A549 (cell line): ENCODE measurements around the gene BTBD6. TPM values are rescaled to one million over a fixed set of nuclear protein-coding genes. Genes with fewer than 3 reads are reported as not detected.

Experiments
- ATAC-seq, 2 experiments: fragments of 200-7000 bp in 1 of 2; fragments of >200 bp in 1 of 2; cut with Nextera tagmentation in 1 of 2; cut with Tn5 transposase in 1 of 2; 3 replicates each; pipeline versions ENCODE4 v1.8.0 to v1.9.1; 2018 to 2020; ENCODE audit warnings: mild to moderate bottlenecking in 1 of 2, moderate library complexity in 1 of 2
- CTCF ChIA-PET: fragments of 300-600 bp; sonication (Branson Sonifier 250); formaldehyde crosslinking; extraction: SDS; loops from one replicate; lab custom pipeline; 2021; ENCODE audit warnings: antibody characterized with exemption, inconsistent platforms; lab: Yijun Ruan, JAX
- POLR2A ChIA-PET: fragments of 350-600 bp; formaldehyde crosslinking; extraction: SDS; loops from one replicate; lab custom pipeline; 2021; ENCODE audit warnings: antibody characterized with exemption, inconsistent platforms; lab: Yijun Ruan, JAX
- DNase-seq, 2 experiments: peaks; one replicate each; pipeline versions ENCODE4 v3.0.0 to v3.0.0-alpha.2; 2011 to 2016; ENCODE audit warnings: low read depth in 1 of 2, low spot score in 1 of 2
- FAIRE-seq: peaks from 2 replicates; lab custom pipeline; 2011; peaks lifted over from hg19 to GRCh38; lab: Jason Lieb, UNC
- H3K27ac ChIP-seq, 2 experiments: fragments of >200 bp; sonication (Bioruptor Twin); formaldehyde crosslinking; 3 replicates each; pipeline ENCODE4 v1.5.1; 2016 to 2017
- H3K4me1 ChIP-seq: fragments of >200 bp; sonication (Bioruptor Twin); formaldehyde crosslinking; 3 replicates; pipeline ENCODE4 v1.6.1; 2016
- H3K4me2 ChIP-seq: fragments of >200 bp; sonication (Bioruptor Twin); formaldehyde crosslinking; 3 replicates; pipeline ENCODE4 v1.6.1; 2016
- H3K4me3 ChIP-seq: fragments of >200 bp; sonication (Bioruptor Twin); formaldehyde crosslinking; 3 replicates; pipeline ENCODE4 v1.5.1; 2016
- H3K9me3 ChIP-seq: fragments of >200 bp; sonication (Bioruptor Twin); formaldehyde crosslinking; 3 replicates; pipeline ENCODE4 v1.6.1; 2016
- ATOH8 ChIP-seq: fragments of 250-450 bp; sonication (Bioruptor Pico); IDR thresholded peaks from 2 replicates; pipeline ENCODE4 v1.5.0; 2020; ENCODE audit warnings: low read depth, mild to moderate bottlenecking, moderate library complexity
- BHLHE40 ChIP-seq: IDR thresholded peaks from 2 replicates; pipeline ENCODE4 v1.6.1; 2012; ENCODE audit warnings: low read depth, low read length, inconsistent platforms
- CBX2 ChIP-seq: fragments of 200-600 bp; sonication (generic); IDR thresholded peaks from 2 replicates; pipeline ENCODE4 v1.6.1; 2016; ENCODE audit warnings: low read depth, mild to moderate bottlenecking, borderline replicate concordance
- CBX8 ChIP-seq: fragments of 200-600 bp; sonication (generic); IDR thresholded peaks from 2 replicates; pipeline ENCODE4 v1.6.1; 2016
- CEBPB ChIP-seq, 2 experiments: fragments of >200 bp in 1 of 2; sonication (Bioruptor Twin) in 1 of 2; formaldehyde crosslinking in 1 of 2; IDR thresholded peaks; 2 replicates each; pipeline ENCODE4 v1.6.1; 2012 to 2016
- CTCF ChIP-seq: fragments of >200 bp; sonication (Bioruptor Twin); formaldehyde crosslinking; IDR thresholded peaks from 3 replicates; pipeline ENCODE4 v1.5.1; 2016
- E2F6 ChIP-seq: IDR thresholded peaks from 2 replicates; pipeline ENCODE4 v1.6.1; 2012; ENCODE audit warnings: low read depth, borderline replicate concordance
- EHF ChIP-seq: fragments of 250-450 bp; sonication (Bioruptor Pico); IDR thresholded peaks from 2 replicates; pipeline ENCODE4 v1.5.0; 2020; ENCODE audit warnings: mild to moderate bottlenecking
- EP300 ChIP-seq, 2 experiments: fragments of >200 bp; sonication (Bioruptor Twin); formaldehyde crosslinking; IDR thresholded peaks; 2 replicates in 1 of 2; 3 replicates in 1 of 2; pipeline ENCODE4 v1.6.1; 2016 to 2017
- GATA3 ChIP-seq: IDR thresholded peaks from 2 replicates; pipeline ENCODE4 v1.6.1; 2012; ENCODE audit warnings: borderline replicate concordance
- HMGXB4 ChIP-seq: fragments of 250-450 bp; sonication (Bioruptor Pico); IDR thresholded peaks from 2 replicates; pipeline ENCODE4 v1.5.0; 2021; ENCODE audit warnings: mild to moderate bottlenecking, moderate library complexity, borderline replicate concordance
- HOXA7 ChIP-seq: fragments of 250-450 bp; sonication (Bioruptor Pico); IDR thresholded peaks from 2 replicates; pipeline ENCODE4 v1.5.0; 2020; ENCODE audit warnings: mild to moderate bottlenecking, moderate library complexity
- JUN ChIP-seq, 2 experiments: fragments of >200 bp; sonication (Bioruptor Twin); formaldehyde crosslinking; IDR thresholded peaks; 2 replicates in 1 of 2; 3 replicates in 1 of 2; pipeline ENCODE4 v1.6.1; 2016 to 2017
- KDM1A ChIP-seq: fragments of 200-600 bp; sonication (generic); IDR thresholded peaks from 2 replicates; pipeline ENCODE4 v1.6.1; 2016; ENCODE audit warnings: low read depth, mild to moderate bottlenecking
- NR3C1 ChIP-seq: fragments of >200 bp; sonication (Bioruptor Twin); formaldehyde crosslinking; IDR thresholded peaks from 3 replicates; pipeline ENCODE4 v1.6.1; 2017
- PHF8 ChIP-seq: fragments of 200-600 bp; sonication (generic); IDR thresholded peaks from 2 replicates; pipeline ENCODE4 v1.6.1; 2016; ENCODE audit warnings: low read depth, mild to moderate bottlenecking, antibody characterized with exemption, moderate library complexity, borderline replicate concordance
- POLR2AphosphoS2 ChIP-seq: conservative IDR thresholded peaks from 2 replicates; pipeline ENCODE4 v1.6.1; 2012; ENCODE audit warnings: low read length, improper control_type of control experiment, inconsistent platforms
- RAD21 ChIP-seq, 2 experiments: fragments of >200 bp in 1 of 2; sonication (Bioruptor Twin) in 1 of 2; formaldehyde crosslinking in 1 of 2; IDR thresholded peaks in 1 of 2; conservative IDR thresholded peaks in 1 of 2; 2 replicates in 1 of 2; 3 replicates in 1 of 2; pipeline ENCODE4 v1.6.1; 2012 to 2018; ENCODE audit warnings: inconsistent platforms in 1 of 2
- RFX5 ChIP-seq: fragments of 450-650 bp; IDR thresholded peaks from 2 replicates; pipeline ENCODE4 v1.7.1; 2014; ENCODE audit warnings: antibody characterized with exemption, mild to moderate bottlenecking, moderate library complexity
- SMC3 ChIP-seq: fragments of >200 bp; sonication (Bioruptor Twin); formaldehyde crosslinking; IDR thresholded peaks from 3 replicates; pipeline ENCODE4 v1.6.1; 2018; ENCODE audit warnings: inconsistent platforms
- USF2 ChIP-seq: fragments of 450-650 bp; IDR thresholded peaks from 2 replicates; pipeline ENCODE4 v1.6.1; 2014; ENCODE audit warnings: antibody characterized with exemption
- WGBS: methylation state at CpG from one replicate; pipeline ENCODE4 v1.1.6; 2017; ENCODE audit errors: missing lambda C conversion rate; 5-methylcytosine and 5-hydroxymethylcytosine counted together
- polyA plus RNA-seq, 4 experiments: library from polyadenylated mRNA; depleted of rRNA in 3 of 4; stranded (reverse); fragments of >200 nt; fragmentation: RNase III in 1 of 4; extraction: RNeasy Plus Mini Kit Qiagen cat#74134 plus additional on column Dnase treatment in 1 of 4; gene quantifications; 2 replicates in 3 of 4; 3 replicates in 1 of 4; pipeline ENCODE4 v1.2.3, GENCODE V29; 2011 to 2017

Gene BTBD6
- polyA plus RNA-seq, 2 of the 4 experiments (the other 2 are of a cell fraction) = 16.1 to 33.6 TPM

- H3K27ac ChIP-seq = peak overlapping the region in 1 of 2 experiments; percentile 48; a peak in 1 of 6 replicates
- CTCF ChIA-PET = interaction anchor here (0.6 to 3.2 kb wide), 21 partner anchors 10 to 469 kb away, joined by 3 to 32 read pairs (median 5); no protein-coding TSS in a partner anchor
- 48% methylated on average over 15 of the region's 23 CpGs for WGBS
- H3K9me3 ChIP-seq = no peaks in the 10 kb centered on the region
- ATAC-seq = peak; percentile 60 to 81; a peak in 4 of 6 replicates
- peak; percentile 62 to 76 for DNase-seq
- POLR2A ChIA-PET = no interaction called here
- no peak overlapping the region for H3K4me2 ChIP-seq
- peaks cover 4% of the 10 kb centered on the region; the same call in 1 of the 3 replicates for H3K4me1 ChIP-seq
- peak; percentile 51 for FAIRE-seq
- TF ChIP-seq HMGXB4 (CRISPR knock-in tag) = no peak
- peak; percentile 83 to 85 for TF ChIP-seq RAD21 (conservative IDR thresholded peaks at IDR 0.05 in 1 of 2, IDR thresholded peaks at IDR 0.05 in 1 of 2)
- TF ChIP-seq CTCF = peak; percentile 85
- TF ChIP-seq SMC3 = peak; percentile 58
- no peak overlapping the region for H3K4me3 ChIP-seq
Measured at GRCh38 chr14:105281371-105282097, 33.2 kb downstream of the BTBD6 start.

GRCh38 chr14:105282098-105282725 is 33.9 kb downstream of the BTBD6 start:
- H3K27ac ChIP-seq = peak overlapping the region in 1 of 2 experiments; percentile 48; a peak in 1 of 6 replicates
- CTCF ChIA-PET = interaction anchor here (0.6 to 3.2 kb wide), 28 partner anchors 10 to 470 kb away, joined by 3 to 32 read pairs (median 4); no protein-coding TSS in a partner anchor
- H3K4me3 ChIP-seq = no peak overlapping the region
- peak; percentile 26 to 61; a peak in 3 of 6 replicates for ATAC-seq
- H3K9me3 ChIP-seq = no peaks in the 10 kb centered on the region
- no peak overlapping the region for H3K4me2 ChIP-seq
- TF ChIP-seq EP300 (IDR thresholded peaks at IDR 0.05) (no peak), CBX8 (no peak), RAD21 (conservative IDR thresholded peaks at IDR 0.05 in 1 of 2, IDR thresholded peaks at IDR 0.05 in 1 of 2) (no peak), NR3C1 (no peak), JUN (IDR thresholded peaks at IDR 0.05) (no peak), E2F6 (no peak), RFX5 (no peak), GATA3 (no peak), ATOH8 (CRISPR knock-in tag) (no peak), BHLHE40 (no peak), HOXA7 (no peak), CEBPB (IDR thresholded peaks at IDR 0.05) (no peak), EHF (no peak), PHF8 (no peak), USF2 (no peak), POLR2AphosphoS2 (no peak), CBX2 (no peak), SMC3 (no peak), KDM1A (no peak)
- TF ChIP-seq, all 56 proteins: peak for 0
- peaks cover 4% of the 10 kb centered on the region; the same call in 1 of the 3 replicates for H3K4me1 ChIP-seq
- POLR2A ChIA-PET = no interaction called here
- FAIRE-seq = no peak
- 56% methylated on average over 16 of the region's 16 CpGs for WGBS
- DNase-seq = no peak
